DMS53 (cell line): ENCODE measurements around the gene MAMSTR.
"Not testable (repeated sequence)": the region's sequence is repeated elsewhere in the genome, so short reads cannot be mapped to it uniquely, and the experiment has no call there.

Source experiments
- DNase-seq: peaks from one replicate; lab custom pipeline; 2025; lab: John Stamatoyannopoulos, UW

MAMSTR gene

DNA sequence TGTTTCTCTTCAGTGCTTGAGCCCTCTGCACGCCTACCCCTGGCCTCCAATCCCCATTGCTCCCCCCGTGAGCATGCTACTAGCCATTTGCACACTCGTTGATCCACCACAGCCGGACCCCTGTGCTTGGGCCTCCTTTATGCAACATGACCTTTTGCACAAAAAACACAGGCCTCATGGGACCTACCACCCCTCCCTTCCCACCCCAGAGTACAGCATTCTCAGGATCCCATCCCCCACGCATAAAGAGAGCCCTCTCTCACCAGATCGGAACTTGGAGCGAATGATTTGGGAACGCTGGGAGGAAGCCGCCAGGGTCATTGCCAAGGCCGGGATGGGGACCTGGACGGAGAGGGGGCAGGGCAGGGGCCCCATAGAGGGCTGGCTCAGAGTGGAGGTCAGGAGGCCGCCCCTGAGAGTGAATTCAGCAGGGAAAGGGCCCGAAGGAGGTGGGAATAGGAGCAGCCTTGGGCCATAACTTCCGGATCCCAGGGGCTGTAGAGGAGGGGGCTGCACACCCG lies 754 bp downstream of the MAMSTR start:
- DNase-seq: no peak

- DNase-seq: not testable (repeated sequence)
These were observed 1.4 kb downstream of the MAMSTR start for GRCh38 chr19:48718106-48718505.

DNA sequence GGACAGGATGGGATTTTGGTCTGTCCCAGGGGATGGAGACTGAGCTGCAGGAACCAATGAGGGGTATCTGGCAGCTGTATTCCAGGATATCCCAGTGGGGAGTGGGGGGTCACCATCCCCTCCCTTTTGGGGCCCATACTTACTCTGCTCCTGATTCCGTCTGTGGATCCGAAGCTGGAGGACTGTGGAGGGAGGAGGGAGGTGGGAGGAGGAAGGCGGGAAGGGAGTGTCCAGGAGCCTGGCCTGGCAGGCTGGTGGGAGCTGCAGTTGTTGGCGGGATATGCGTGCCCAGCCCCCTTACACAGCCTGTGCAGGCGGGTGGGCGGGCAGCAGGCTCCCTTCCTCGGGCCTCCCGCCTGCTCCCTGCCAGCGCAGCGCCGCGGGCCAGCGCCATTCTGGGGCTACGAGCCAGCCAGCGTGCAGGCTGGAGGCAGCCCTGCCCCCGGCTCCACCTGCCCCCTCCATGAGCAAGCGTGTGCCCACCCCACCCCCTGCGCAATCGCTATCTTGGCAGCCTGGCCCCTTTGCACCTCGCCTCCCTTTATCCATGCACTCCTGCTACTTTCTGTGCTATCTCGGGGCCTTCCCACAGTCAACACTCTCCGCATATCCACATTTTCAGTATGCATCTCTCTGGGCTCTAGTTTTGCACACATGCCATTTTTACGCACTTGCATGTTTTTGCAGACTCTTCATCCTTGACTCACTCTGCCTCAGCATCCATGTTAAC lies 2.8 kb downstream of the MAMSTR start:
- DNase-seq: peak; percentile 31

DNA sequence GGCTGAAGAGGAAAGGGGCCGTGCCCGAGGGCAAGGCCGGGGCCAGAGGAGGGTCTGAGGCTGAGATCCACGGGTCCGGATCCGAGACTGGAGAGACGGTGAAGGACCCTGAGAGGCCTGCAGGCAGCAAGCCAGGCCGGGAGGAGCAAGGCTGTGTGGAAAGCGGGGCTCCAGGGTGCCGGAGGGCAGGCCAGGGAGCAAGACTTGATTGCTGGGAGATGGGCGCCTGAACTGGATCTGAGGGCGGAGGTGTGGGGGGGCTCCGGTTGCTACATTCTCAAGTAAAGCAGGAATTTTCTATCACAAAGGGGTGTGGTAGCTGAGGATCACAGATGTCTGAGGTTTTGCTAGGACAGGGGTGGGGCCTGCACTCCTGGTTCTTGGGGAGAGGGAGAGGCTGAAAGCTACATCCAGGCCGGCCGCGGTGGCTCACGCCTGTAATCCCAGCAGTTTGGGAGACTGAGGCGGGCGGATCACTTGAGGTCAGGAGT lies 3.8 kb downstream of the MAMSTR start:
- no peak for DNase-seq

- DNase-seq: no peak
These were observed 4.5 kb downstream of the MAMSTR start for GRCh38 chr19:48714759-48715675.

DNA sequence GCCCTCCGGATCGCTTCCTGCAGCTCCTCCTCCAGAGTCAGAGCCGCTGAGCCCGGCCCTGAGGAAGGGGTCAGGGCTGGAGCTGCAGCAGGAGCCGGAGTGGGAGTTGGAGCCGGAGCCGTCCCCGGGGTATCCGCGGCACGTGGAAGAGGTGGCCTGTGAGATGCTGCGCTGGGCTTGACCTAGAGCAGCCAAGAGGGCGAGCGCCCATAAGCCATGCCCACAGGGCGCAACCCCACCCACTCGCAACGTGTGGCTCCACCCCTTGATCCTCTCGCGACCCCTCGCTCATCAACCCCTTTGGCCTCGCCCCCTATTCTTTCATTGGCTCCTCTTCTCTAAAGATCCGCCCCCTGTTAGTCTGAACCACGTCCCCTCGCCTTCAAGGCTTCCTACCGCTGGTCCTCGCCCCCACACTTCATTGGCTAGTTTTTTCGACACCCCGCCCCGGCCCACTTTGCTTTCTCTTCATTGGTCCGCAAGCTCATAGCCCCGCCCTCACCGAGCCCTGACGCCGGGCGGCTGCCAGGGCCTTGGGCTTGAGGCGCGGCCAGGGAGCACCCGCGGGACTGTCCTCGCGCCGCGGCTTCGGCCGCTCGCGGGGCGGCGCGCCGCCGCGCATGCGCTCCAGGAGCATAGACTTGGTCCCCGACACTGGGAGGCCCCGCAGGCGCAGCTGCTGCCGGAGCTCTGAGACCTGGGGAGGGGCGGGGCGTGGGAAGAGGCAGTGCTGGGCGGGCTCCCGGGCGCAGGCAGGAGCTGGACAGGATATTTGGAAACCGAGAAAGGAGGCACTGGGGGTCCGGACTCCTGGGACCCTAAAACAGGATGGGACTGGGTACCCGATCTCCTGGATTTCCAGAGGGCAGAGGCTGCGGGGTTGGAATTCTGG lies 5.4 kb downstream of the MAMSTR start:
- DNase-seq: peak; percentile 100

DNA sequence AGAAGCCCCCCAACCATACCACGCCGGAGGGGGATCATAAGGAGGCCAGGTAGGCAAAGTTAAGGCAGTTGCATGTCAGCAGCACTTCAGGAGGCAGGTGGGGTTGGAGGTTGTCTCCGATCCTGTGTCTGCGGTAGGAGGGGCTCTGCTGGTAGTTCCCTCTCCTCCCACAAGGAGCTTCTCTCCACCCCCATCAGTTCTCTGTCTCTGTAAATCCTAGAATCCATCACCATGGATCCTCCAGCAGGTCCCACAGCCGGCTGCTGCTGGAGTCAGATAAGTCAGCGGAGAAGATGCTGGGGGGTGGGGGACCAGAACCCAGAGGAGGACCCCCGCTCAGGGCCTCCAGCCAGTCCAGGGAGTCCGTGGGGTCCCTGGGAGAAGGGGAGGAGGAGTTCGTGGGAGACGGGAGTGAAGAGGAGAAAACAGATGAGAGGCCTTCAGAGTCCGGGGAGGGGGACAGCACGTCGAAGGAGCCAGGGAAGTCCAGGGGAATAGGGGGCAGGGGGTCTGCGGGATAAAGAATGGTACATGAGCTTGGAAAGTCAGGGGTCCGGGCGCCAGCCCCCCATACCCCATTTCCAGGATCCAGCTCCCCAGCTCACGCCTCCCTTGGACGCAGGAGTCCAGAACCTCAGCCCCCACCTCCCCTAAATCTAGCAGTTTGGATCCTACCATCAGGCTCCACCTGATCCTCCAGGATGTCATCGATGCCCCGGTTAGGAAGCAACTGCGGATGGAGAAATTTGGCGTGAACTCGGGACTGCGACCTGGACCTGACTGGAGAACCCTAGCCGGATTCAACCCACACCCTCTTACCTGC lies 6.3 kb downstream of the MAMSTR start:
- DNase-seq: peak; percentile 61

DNA sequence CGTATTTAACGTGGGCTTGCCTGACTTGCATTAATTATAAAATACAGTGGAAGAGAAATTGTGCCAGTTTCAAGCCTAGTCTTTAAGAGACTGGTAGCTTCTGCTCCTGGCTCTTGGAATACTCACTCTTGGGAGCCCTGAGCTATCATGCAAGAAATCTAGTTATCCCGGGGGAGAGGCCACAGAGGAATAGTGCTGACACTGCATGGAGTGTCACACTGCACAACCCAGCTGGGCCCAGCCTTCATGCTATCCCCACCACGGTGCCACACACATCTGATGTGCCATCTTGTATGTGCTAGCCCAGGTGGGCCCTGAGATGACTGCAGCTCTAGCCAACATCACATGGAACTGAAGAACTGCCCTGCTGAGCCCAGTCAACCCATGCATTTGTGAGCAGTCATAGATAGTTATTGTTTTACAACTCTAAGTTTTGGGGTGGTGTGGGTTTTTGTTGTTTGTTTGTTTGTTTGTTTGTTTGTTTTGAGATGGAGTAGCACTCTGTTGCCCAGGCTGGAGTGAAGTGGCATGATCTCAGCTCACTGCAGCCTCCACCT lies 8.3 kb downstream of the MAMSTR start:
- no peak for DNase-seq

GRCh38 chr19:48708471-48708870 lies 11.1 kb downstream of the MAMSTR start:
- no peak for DNase-seq

GRCh38 chr19:48705431-48705830 lies 14.1 kb downstream of the MAMSTR start:
- DNase-seq: peak; percentile 32

DNA sequence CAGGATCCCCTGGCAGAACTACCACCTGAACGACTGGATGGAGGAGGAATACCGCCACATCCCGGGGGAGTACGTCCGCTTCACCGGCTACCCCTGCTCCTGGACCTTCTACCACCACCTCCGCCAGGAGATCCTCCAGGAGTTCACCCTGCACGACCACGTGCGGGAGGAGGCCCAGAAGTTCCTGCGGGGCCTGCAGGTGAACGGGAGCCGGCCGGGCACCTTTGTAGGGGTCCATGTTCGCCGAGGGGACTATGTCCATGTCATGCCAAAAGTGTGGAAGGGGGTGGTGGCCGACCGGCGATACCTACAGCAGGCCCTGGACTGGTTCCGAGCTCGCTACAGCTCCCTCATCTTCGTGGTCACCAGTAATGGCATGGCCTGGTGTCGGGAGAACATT lies 16.2 kb downstream of the MAMSTR start:
- DNase-seq: no peak

GRCh38 chr19:48702701-48703100 lies 16.8 kb downstream of the MAMSTR start:
- no peak for DNase-seq

- no peak for DNase-seq
These were observed 21.5 kb downstream of the MAMSTR start for GRCh38 chr19:48698046-48698445.

- DNase-seq: peak; percentile 70
These were observed 23.0 kb downstream of the MAMSTR start for GRCh38 chr19:48696353-48697010.

DNA sequence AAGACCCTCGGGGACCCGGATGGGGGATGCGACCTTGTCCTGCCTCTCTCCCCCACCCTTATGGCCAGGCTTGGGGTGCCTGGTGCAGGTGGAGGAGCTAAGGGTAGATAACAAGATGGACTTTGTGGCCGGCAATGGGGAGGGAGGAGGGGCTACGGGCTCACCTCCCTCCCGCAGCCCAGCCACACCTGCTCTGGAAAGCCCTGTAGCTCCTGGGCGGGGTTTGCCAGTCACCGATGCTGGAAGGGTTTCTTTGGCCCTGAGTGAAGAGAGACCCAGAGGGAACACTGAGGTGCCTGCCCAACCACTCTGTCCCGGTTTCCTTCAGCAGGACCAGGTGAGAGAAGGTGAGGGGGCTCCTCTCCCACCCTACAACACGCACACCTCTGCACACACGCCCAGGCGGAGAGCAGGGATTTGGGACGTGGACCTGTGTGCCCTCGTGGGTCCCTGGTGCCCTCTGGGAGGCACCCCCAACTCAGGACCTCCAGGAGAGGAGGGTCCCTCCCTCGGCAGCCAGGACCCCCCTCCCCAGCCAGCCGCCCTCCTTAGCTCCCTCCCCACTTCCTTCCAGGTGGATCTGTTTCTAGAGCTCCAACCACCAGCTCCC lies 23.7 kb downstream of the MAMSTR start, which contains the start of gene FUT2:
Gene FUT2 (plus strand): TSS at position 229 of the 610 bp plus-strand sequence. CDS start 6,986 bp downstream, outside the sequence.
- DNase-seq: peak; percentile 89

DNA sequence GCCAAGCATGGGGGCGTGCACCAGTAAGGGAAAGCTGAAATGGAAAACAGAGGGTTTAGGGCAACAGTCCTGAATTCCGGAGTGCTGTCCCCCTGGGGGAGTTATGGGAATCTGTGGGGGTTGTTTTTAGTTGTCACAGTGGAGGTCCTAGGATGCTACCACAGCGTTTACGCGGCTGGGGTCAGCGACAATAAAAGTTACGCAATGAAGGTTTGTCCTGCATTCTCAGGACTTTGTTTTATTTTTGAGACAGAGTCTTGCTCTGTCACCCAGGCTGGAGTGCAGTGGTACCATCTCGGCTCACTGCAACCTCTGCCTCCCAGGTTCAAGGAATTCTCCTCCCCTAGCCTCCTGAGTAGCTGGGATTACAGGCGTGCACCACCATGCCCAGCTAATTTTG lies 25.9 kb downstream of the MAMSTR start:
- not testable (repeated sequence) for DNase-seq

- DNase-seq: no peak
These were observed 30.1 kb downstream of the MAMSTR start for GRCh38 chr19:48689449-48689848.

DNA sequence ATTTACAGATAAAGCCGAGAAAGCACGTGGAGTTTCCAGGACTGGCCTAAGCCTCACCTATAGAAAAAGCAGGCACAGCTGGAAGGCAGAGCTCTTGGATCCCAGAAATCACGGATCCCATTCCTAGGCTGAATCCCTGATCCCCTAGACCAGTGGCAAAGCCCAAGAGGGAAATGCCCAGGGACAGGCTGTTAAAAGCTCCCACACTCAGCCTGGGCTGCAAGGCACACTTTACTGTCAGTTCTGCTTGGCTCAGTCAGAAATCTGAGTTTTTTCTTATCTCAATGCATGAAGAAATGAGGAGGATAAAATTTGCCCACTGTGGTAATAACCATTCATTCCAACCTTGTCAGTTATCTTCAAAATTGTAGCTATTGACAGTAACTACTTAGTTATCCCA lies 31.7 kb downstream of the MAMSTR start:
- DNase-seq: no peak

- DNase-seq: not testable (repeated sequence)
These were observed 32.9 kb downstream of the MAMSTR start for GRCh38 chr19:48686637-48687036.
